ENCODE measurements around the gene ANKRD44.

Gene ANKRD44

GRCh38 chr2:197204519-197205250, 105.9 kb downstream of the ANKRD44 start:
- DNase-seq, result no peak

GRCh38 chr2:197201874-197202273, 108.7 kb downstream of the ANKRD44 start:
- no peak for DNase-seq

GRCh38 chr2:197200762-197201058, 109.9 kb downstream of the ANKRD44 start:
- DNase-seq, result no peak

GRCh38 chr2:197200051-197200761, 110.4 kb downstream of the ANKRD44 start:
- DNase-seq, result no peak

GRCh38 chr2:197198890-197199289, 111.7 kb downstream of the ANKRD44 start:
- peak; percentile 76 to 83 for DNase-seq

GRCh38 chr2:197197895-197198311, 112.7 kb downstream of the ANKRD44 start:
- no peak for DNase-seq

GRCh38 chr2:197196541-197197180, 113.9 kb downstream of the ANKRD44 start:
- peak in 1 of 2 donors; percentile 37 for DNase-seq

GRCh38 chr2:197195518-197195917, 115.1 kb downstream of the ANKRD44 start:
- no peak for DNase-seq

GRCh38 chr2:197191940-197192322, 118.6 kb downstream of the ANKRD44 start:
- peak; percentile 47 to 57 for DNase-seq

- DNase-seq, result no peak
These were observed 119.2 kb downstream of the ANKRD44 start for GRCh38 chr2:197191177-197191939.

- no peak for DNase-seq
These were observed 120.5 kb downstream of the ANKRD44 start for GRCh38 chr2:197190100-197190432.

GRCh38 chr2:197189426-197190099, 121.0 kb downstream of the ANKRD44 start:
- no peak for DNase-seq

- DNase-seq, result no peak
These were observed 124.9 kb downstream of the ANKRD44 start for GRCh38 chr2:197185676-197186075.

- DNase-seq, result no peak
These were observed 125.5 kb downstream of the ANKRD44 start for GRCh38 chr2:197184959-197185586.

GRCh38 chr2:197183355-197183754, 127.2 kb downstream of the ANKRD44 start:
- DNase-seq, result no peak

- no peak for DNase-seq
These were observed 127.9 kb downstream of the ANKRD44 start for GRCh38 chr2:197182668-197183067.

GRCh38 chr2:197181491-197181890, 129.1 kb downstream of the ANKRD44 start:
- DNase-seq, result no peak

GRCh38 chr2:197179744-197180498, 130.7 kb downstream of the ANKRD44 start:
- no peak for DNase-seq

- DNase-seq, result no peak
These were observed 134.1 kb downstream of the ANKRD44 start for GRCh38 chr2:197176522-197176921.

GRCh38 chr2:197174539-197175094, 136.0 kb downstream of the ANKRD44 start:
- DNase-seq, result peak in 1 of 2 donors; percentile 40

GRCh38 chr2:197171582-197171981, 139.0 kb downstream of the ANKRD44 start:
- DNase-seq, result no peak

Measured in activated CD4-positive, alpha-beta T cell treated with anti-CD3 and anti-CD28 coated beads for 4 hours (primary cell).